ENCODE data around the gene C20orf96.
"Not testable (repeated sequence)": the region's sequence is repeated elsewhere in the genome, so short reads cannot be mapped to it uniquely, and the experiment has no call there.

The C20orf96 gene, protein sequence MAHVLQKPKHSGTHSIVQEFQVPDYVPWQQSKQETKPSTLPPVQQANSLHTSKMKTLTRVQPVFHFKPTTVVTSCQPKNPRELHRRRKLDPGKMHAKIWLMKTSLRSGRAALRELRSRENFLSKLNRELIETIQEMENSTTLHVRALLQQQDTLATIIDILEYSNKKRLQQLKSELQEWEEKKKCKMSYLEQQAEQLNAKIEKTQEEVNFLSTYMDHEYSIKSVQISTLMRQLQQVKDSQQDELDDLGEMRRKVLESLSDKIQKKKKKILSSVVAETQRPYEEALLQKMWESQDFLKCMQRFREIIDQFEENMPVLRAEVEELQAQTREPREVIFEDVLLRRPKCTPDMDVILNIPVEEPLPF

DNA sequence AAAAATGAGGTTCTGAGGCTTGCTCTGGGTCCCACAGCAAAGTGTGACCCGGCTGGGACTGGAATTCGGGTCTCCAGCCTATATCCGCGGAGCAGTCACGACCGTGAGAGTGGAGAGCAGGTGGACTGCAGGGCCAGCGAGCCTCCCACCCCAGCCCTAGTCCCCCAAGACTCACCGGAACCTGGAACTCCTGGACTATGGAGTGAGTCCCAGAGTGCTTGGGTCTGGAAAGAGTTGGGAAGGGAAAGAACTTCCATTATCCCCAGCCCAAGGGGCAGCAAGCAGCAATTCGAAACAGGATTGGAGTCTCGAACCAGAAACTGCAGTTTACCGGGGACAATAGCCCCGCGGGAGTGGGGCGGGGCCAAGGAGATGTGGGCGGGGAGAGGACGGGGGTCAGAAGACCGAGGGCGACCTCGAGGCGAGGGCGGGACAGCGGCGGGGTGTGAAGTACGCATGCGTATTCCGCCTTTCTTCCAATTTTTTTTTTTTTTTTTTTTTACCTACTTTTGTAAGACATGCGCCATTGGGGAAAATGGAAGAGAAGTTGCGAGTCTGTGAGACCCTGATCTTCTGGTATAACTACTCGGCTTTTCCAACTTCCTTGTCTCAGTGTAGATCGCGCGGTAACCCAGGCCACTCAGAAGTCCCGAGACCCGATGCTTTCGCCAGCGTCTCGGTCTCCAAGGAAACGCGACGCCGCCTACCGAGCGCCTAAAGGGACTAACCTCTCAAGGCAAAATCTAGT lies at the start of gene C20orf96:
Gene C20orf96, minus strand, starts transcription at position 667 of the 748 bp plus-strand sequence. Its CDS starts 140 bp downstream, at position 527.
- TF ChIP-seq, protein P1, sequence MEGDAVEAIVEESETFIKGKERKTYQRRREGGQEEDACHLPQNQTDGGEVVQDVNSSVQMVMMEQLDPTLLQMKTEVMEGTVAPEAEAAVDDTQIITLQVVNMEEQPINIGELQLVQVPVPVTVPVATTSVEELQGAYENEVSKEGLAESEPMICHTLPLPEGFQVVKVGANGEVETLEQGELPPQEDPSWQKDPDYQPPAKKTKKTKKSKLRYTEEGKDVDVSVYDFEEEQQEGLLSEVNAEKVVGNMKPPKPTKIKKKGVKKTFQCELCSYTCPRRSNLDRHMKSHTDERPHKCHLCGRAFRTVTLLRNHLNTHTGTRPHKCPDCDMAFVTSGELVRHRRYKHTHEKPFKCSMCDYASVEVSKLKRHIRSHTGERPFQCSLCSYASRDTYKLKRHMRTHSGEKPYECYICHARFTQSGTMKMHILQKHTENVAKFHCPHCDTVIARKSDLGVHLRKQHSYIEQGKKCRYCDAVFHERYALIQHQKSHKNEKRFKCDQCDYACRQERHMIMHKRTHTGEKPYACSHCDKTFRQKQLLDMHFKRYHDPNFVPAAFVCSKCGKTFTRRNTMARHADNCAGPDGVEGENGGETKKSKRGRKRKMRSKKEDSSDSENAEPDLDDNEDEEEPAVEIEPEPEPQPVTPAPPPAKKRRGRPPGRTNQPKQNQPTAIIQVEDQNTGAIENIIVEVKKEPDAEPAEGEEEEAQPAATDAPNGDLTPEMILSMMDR (IDR thresholded peaks at IDR 0.05; ENCODE audit: control insufficient read depth, extremely low read depth, insufficient read depth) = peak; percentile 13; the same call in 1 of the 2 replicates
- peak within 1 kb of the TSS; percentile 84 for H3K4me3 ChIP-seq (ENCODE audit: low read depth, low read length)
- peak; percentile 89 for DNase-seq (ENCODE audit: low read depth)

DNA sequence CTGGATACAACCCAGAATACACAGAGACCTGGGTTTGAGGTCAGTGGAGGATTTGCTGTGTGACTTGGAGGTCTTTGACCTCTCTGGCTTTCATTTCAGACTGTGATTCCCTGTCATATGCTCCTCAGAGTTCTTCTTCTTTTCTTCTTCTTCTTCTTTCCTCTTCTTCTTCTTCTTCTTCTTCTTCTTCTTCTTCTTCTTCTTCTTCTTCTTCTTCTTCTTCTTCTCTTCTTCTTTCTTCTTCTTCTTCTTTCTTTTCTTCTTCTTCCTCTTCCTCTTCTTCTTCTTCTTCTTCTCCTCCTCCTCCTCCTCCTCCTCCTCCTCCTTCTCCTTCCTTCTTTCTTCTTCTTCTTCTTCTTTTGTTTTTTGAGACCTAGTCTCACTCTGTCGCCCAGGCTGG lies 45.5 kb upstream of the C20orf96 start:
- not testable (repeated sequence) for H3K4me3 ChIP-seq (ENCODE audit: low read depth, low read length); DNase-seq (ENCODE audit: low read depth)

DNA sequence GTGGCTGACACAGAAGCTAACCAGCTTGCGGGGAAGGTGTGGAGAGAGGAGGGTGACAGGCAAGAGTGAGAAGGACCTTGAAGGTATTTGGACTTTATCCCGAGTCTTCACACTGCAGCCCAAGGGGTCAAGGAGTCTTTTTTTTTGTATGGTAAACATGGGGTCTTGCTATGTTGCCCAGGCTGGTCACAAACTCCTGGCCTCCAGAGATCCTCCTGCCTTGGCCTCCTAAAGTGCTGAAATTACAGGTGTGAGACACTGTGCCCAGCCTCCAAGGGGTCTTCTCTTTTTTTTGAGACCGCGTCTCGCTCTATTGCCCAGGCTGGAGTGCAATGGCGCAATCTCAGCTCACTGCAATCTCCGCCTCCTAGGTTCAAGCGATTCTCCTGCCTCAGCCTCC lies 44.0 kb upstream of the C20orf96 start:
- no peak for DNase-seq (ENCODE audit: low read depth)
- H3K4me3 ChIP-seq (ENCODE audit: low read depth, low read length) = no peak overlapping the region
- TF ChIP-seq, protein P1 (IDR thresholded peaks at IDR 0.05; ENCODE audit: control insufficient read depth, extremely low read depth, insufficient read depth) = no peak

DNA sequence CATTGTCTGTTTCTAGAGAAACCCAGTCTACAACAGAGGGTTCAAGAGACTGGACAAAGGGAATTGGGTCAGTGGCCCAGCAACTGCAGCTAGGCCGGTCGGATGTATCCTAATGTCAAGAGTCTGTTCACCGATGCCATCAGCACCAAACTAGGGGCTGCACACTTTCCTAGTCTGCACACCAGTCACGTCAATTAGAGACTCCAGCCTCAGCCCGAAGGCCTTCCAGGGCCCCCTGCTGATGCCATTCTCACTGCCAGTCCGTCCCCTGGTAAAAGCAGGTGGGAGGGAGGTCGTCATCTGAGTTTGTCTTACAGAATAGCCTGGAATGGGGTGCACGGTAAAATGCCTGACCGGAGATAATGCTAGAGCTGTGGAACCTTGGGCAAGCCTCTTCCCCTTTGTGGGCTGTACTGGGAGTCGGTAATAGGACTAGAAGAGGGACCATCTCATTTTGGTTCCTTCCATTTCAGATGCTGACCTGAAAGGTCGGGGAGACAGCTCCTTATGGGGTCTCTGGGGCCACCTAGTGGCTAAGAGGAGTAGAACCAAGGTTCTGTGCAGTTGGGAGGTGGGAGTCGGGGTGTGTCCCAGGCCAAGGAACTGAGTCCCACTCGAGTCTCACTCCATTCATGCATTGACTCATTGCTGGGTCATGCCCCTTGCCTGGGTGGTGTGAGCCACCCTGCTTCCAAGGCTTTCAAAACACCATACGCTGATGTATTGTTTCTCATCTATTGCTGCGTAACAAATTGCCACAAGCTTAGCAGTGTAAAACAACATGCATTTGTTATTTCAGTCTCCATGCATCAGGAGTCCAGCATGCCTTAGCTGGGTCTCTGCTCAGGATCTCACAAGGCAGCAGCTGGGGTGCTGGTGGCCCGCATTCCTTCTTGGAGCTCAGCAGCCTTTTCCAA lies 39.9 kb upstream of the C20orf96 start:
- TF ChIP-seq, protein P1 (IDR thresholded peaks at IDR 0.05; ENCODE audit: control insufficient read depth, extremely low read depth, insufficient read depth) = peak; percentile 72
- no peak for DNase-seq (ENCODE audit: low read depth)
- no peak overlapping the region for H3K4me3 ChIP-seq (ENCODE audit: low read depth, low read length)

DNA sequence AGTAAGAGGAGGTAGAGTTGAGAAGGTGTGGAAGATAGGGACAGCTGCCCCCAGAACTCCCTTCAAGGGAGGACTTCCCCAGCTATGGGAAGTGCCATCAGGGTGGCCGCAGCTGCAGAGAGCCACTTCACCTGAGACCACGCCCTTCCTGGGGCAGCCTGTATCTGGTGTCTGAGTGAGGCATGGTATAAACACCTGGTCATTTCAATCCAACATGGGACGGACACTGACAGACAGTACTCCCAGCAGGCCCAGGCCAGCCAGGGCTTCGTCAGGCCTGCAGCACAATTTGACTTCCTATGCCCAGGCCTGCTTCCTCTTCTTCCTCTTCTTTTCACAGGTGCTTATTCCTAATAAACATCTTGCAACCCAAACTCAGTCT lies 39.3 kb upstream of the C20orf96 start:
- TF ChIP-seq, protein P1 (IDR thresholded peaks at IDR 0.05; ENCODE audit: control insufficient read depth, extremely low read depth, insufficient read depth) = no peak
- DNase-seq (ENCODE audit: low read depth) = no peak
- no peak overlapping the region for H3K4me3 ChIP-seq (ENCODE audit: low read depth, low read length)

DNA sequence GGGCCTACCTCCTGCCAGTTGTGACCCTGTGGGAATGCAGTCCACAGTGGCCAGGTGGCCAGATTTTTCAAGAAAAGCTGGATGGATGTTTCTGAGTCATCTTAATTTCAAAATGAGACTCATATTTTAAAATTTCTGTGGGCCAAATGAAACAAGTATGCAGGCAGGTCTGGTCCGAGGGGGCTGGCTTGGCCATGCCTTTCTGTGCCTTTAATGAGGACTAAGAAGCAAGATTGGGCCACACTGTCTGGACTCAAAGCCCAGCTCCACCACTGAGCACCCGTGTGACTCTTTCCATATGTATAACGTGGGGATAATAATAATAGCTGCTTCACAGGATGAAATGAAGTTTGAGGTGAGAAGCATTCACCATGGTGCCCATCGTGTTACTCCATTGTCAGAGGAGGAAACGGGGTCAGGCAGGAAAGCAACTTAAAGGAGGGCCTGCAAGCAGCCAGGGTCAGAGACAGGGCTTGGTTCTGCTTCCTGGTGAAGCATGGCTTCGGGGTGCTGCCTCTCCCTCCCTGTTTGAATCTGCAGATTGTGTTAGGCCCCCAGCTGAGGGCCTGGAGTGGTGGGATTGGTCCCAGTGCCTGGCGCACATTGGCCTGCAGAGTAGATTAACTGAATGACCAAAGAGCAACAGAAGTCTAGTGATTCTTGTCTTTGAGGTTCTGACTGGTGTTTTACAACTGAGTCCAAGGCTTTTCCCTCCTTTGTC lies 38.6 kb upstream of the C20orf96 start:
- TF ChIP-seq, protein P1 (IDR thresholded peaks at IDR 0.05; ENCODE audit: control insufficient read depth, extremely low read depth, insufficient read depth) = no peak
- no peak overlapping the region for H3K4me3 ChIP-seq (ENCODE audit: low read depth, low read length)
- DNase-seq (ENCODE audit: low read depth) = no peak

Measured in LNCaP clone FGC (cell line).